Esophagus mucosa (tissue), 1 donor: ENCODE results near the gene BSND. TPM values are rescaled to one million over a fixed set of nuclear protein-coding genes. Genes with fewer than 3 reads are reported as not detected.
A peak's percentile ranks its signal among the peaks of the same experiment; 100 is the strongest.

Source experiments
- ATAC-seq: fragments of 200-7000 bp; cut with Tn5 transposase; one replicate; pipeline ENCODE4 v1.9.1; 2020
- total RNA-seq: library from RNA; stranded (reverse); gene quantifications from one replicate; pipeline ENCODE4 v1.2.4, GENCODE V29; 2023
- donor health status: DM: yes; HTN: yes; CAD: no.

BSND gene
- total RNA-seq, 1 donor from 2014 or later: not detected

DNA sequence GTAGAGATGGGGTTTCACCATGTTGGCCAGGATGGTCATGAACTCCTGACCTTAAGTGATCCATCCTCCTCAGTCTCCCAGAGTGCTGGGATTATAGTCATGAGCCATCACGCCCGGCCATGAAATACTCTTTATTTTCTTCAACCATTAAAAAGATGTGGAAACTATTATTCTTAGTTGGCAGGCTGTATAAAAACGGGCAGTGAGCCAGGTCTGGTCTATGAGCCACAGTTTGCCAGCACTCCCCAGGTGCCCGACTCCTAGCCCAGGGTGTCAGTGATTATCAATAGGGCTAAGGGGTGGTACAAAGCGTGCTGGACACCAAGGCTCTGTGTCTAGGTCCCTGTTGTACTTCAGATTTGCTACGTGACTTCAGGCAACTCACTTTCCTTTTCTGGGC is 22.0 kb upstream of the BSND start:
- ATAC-seq: peak; percentile 17

DNA sequence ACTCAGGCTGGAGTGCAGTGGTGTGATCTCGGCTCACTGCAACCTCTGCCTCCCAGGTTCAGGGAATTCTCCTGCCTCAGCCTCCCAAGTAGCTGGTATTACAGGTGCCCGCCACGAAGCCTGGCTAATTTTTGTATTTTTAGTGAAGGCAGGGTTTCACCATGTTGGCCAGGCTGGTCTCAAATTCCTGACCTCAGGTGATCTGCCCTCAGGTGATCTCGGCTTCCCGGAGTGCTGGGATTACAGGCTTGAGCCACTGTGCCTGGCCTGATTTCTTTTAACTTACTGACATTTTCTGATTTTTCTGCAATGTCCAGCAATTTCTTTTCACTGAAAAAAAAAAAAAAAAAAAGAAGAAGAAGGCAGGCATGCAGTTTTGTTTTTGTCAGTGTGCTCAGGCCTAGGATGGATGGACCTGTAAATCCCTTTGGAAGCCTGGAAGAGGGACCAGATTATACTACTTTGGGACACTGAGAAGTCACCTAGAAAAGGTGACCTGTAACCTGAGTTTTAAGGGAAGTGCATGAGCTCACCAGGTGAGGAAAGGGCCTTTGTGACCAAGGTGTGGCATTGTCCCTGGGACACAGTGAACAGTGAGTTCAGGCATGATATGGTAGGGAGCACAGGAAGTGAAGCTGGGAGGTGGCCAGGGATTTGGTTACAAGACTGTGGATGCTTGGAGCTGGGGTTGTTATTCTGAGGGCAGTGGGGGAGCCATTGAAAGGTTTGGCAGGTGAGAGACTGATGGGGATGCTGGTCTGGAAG is 21.0 kb upstream of the BSND start:
- ATAC-seq: peak; percentile 47

DNA sequence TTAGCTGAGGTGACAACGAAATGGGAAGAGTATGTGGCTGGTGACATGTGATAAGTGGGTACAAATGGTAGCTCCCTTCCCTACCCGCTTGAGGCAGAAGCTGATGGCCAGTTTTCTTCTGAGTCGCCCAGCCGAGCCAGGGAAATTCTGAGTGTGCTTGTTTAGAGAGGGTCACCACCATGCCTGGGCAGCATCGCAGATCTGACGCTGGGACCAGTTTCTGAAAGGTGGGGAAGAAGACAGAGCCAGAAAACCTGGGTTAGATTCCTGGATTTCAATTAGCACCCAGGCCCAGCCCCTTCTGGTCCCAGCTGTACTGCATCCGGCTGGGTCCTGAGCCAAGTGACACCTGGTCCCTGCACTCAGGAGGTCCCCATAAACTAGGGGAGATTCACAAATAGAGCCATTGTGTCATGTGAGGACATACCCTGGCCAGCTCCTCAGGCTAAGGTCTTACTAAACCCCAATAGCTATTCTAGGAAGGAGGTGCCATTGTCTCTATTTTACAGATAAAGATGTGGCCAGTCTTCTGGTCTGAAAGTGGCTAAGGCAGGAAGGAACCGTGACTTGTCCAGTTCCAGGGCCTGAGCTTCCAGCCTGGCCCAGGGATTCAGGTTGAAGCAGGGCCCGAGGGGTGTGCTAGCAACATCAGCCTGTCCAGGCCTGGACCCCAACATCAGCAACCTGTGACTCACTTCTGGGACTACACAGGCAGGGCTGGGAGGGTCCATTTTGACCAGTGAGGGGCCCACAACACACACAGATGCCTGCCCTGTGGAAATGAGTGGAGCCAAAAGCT is 20.0 kb upstream of the BSND start:
- ATAC-seq: no peak

DNA sequence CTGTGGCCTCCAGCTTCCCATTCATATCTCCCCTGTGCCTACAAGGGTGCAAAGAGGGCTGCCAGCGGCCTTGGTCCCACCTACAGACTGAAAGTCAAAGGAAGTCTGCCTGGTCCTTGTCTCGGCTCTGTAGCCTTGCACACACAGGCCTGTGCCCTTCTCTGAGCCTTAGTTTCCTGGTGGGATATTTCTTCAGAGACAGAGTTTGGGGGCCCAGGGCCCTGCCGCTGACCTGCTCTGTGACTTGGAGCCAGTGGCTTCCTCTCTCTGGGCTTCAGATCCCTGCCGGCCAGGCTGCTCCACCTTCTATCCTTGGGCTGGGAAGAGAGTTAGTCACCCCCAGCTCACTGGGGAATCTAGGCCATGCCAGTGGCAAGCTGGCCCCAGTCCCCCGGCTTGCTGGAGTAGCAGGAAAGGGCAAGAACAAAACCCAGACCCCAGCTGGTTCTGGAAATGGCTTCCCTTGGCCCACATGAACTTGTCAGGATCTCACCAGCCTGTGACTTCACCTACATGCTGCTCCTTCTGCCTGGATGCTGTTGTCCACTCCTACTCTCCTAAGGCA is 19.3 kb upstream of the BSND start:
- no peak for ATAC-seq

DNA sequence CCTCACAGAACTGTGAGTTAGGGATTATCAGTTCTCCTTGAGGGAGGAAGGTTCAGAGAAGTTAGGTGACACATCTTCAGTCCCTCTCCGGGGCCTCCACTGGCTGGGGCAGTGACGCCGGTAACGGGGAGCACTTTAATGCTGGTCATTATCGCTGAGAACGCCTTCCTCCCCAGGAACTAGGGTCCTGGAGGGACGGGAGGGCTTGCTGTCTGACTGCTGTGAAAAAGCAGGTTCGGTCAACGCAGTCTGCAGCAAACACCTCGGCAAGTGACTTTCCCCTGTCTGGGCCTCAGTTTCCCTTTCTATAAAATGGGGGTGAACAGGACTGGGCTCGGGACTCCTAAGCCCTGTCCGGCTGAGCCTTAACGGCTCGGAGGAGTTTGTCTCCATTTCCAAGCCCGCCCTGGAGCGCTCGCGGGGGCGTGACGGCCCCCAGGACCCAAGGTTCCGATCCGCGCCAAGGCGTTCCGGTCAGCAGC is 18.6 kb upstream of the BSND start:
- no peak for ATAC-seq

DNA sequence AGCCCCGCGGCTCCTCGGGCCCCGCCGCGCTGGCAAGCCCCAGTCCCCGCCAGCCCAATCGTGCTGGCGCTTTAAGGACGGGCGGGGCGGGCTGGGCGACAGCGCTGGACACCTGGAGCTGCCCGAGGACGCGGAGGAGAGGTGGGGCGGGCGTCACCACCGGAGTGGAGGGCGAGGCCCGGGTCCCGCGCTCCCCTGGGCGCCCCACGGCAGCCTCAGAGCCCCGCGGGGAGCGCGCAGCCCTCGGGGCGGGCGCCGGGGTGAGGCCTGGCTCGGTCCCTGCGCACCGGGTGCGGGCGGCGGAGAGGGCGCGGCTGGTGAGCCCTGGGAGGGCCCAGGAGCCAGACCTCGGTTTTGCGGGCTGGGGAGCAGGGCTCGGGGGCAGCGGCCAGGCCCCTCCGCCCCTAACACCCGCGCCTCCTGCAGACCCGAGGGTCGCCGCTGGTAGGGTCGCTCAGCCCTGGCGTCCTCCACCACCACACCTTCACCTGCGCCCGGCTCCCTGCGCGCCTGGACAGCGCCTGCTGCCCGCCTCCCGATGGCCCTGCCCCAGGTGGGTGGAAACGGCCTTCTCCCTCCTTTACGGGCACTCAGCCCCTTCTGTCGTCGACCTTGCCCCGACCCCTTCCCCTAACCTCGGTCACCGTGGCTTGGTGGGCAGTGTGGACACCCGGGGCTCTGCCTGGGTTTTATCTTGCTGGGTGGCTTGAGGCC is 18.0 kb upstream of the BSND start, which contains the start of gene TMEM61:
Gene TMEM61 (plus strand): TSS at position 101 of the 714 bp plus-strand sequence. CDS start 438 bp downstream, at position 539.
- ATAC-seq: peak; percentile 54

DNA sequence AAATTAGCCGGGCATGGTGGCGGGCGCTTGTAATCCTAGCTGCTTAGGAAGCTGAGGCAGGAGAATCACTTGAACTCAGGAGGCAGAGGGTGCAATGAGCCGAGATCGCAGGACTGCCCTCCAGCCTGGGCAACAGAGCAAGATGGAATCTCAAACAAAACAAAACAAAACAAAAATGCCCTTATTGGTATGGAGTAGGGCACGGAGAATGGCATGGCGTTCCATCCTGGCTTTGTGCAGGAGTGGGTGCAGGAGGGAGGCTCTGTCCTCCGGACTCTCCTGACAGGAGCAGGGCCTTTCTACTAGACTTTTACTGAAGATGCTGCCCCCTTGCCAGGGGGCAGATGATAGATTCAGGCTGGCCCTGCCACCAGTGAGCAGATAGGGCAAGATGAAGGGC is 17.3 kb upstream of the BSND start:
- ATAC-seq: no peak

DNA sequence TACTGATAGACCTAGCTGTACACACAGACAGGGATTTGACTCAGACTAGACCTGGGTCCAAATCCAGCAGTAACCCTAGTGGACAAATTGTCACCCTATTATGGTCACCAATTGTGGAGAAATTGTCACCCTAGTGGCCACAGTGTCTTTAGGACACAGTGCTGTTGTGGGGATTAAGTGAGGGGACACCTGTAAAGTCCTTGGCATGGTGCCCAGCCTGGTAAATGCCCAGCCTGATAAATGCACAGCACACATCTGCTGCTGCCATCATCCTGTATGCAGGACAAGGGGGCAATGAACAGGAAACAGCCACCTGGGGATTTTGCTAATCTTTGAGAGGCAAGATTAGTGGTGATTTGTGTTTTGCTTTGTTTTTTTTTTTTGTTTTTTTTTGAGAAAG is 16.0 kb upstream of the BSND start:
- no peak for ATAC-seq

DNA sequence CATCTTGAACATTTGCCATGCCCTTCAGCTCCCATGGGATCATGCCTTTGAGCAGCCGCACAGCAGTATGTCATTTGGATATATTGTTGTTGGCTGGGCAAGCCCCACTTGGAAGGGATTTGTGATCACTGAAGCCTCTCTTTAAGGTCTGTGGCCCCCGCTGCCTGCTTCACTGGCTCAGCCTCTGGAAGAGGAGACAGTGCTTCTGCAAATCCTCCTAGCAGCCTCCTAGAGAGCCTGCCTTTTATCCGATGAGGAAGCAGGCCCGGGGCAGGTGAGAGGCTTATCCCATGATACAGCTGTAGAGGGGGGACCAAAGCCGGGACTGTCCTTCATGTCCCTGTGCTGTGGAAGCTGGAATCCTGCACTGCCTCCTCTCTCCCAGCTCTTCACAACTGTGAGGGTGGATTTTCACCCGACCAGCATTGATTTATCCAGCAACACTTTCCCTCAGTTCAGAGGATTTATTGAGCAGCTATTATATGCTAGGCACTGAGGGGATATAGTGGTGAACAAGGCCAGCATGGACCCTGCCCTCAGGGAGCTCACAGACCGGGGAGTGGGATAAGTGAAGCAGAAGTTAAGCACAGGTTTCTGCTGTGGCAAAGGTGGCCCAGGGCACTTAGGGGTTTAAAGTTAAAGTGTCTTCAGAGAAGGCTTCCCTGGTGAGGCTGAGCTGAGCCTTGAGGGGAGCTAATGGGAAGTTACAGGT is 14.4 kb upstream of the BSND start:
- ATAC-seq: no peak

DNA sequence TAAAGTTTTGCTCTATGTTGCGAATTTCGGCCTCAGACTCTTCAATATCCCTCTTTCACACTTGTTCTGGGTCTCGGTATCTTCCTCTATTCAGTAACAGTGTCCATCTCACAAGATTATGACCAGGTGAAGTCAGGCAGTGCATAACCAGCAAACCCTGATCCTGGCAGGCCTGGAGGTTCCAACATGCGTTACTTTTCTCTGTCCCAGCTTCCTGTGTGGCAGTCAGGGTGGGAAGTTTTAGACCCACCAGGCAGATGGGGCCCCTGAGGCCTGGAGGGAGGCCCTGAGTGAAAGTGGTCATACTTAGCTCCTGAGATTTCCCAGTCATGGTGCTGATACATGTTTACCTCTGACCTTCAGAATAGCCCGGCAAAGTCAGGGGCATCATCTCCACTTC is 13.2 kb upstream of the BSND start:
- ATAC-seq: no peak

DNA sequence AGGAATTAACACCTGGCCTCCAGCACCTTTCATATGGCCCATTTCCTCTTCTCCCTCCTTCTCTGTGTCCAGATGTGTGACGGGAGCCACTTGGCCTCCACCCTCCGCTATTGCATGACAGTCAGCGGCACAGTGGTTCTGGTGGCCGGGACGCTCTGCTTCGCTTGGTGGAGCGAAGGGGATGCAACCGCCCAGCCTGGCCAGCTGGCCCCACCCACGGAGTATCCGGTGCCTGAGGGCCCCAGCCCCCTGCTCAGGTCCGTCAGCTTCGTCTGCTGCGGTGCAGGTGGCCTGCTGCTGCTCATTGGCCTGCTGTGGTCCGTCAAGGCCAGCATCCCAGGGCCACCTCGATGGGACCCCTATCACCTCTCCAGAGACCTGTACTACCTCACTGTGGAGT is 12.7 kb upstream of the BSND start:
- no peak for ATAC-seq

DNA sequence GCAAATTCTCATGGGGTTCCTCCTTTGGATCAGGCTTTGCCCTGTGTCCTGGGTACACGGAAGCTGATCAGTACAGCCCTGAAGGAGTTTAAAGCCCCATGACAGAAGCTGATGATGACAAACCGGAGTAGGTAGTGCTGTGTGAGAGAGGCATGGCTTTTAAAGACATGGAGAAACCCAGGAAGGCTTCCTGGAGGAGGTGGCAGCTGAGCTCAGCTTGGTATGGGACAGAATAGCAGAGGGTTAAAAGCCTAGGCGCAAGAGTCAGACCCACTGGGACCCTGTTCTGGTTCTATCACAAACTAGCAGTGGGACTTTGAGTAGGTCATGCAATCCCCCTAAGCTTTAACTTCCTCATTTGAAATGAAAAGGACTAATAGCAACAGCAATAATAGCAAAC is 12.2 kb upstream of the BSND start:
- no peak for ATAC-seq

DNA sequence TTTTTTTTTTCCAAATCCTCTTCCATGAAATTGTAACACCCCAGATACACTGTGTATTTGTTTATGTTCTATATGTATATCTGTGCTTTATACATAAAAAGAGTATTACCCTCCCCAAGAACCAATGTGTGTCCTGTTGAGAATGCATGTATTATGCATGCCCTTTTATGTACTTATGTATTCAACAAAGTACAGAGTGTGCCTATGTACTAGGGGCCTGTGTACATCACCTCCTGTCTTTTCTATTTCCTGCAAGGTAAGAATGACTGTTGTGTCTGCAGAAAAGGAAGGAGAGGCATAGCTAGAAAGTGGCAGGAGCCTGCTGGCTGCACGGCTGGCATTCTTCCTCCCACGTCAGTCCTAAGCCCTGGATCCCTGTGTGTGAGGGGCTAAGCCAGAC is 11.3 kb upstream of the BSND start:
- no peak for ATAC-seq

DNA sequence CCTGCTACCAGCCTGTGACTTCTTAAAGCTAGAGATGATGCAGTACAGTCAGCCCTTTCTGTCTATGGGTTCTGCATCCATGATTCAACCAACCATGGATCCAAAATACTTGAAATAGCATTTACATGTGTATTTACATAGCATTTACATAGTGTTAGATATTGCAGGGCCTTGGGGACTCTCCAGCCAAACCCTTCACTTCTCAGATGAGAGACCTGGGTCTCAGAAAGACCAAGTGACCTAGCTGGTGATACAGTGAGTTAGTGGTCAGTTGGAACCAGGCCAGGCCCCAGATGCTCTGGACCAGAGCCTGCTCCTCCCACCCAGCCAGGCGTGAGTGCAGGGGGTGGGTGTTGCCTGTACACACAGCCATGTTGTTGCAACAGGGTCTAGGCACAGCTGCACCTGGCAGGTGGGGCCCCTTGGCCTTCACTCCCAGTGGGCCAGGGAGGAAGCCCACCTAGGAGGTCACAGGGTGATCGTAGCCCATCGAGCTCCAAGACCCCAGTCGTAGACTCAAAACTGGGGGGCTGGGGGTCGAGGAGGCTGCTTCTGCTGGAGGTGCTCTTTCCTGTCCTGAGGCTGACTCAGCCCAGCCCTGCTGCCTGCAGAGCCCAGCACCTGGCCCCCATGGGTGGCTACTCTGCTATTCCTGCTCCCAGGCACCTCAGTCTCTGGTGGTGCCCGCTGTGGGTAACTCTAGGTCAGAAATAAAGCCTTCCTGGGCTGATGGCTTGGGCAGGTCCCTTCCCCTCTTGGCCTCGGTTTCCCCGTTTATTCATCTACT is 10.6 kb upstream of the BSND start:
- no peak for ATAC-seq

DNA sequence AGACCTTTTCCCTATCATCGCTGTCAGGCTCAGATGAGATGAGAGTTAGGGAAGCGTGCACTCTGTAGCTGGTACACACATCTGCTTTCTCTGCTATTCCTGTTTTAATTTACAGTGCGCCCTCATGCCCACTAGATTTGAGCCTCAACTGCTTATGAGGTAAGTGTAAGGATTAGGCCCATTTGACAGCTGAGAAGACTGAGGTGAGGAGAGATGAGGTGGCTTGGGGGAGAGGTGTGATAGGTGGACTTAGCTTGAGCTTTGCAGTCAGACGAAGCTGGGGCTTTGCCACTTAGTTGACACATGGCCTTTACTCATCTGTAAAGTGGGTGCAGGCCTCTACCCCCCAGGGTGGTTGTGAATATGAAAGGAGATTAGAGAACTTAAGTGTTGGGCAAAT is 9.8 kb upstream of the BSND start:
- ATAC-seq: no peak

DNA sequence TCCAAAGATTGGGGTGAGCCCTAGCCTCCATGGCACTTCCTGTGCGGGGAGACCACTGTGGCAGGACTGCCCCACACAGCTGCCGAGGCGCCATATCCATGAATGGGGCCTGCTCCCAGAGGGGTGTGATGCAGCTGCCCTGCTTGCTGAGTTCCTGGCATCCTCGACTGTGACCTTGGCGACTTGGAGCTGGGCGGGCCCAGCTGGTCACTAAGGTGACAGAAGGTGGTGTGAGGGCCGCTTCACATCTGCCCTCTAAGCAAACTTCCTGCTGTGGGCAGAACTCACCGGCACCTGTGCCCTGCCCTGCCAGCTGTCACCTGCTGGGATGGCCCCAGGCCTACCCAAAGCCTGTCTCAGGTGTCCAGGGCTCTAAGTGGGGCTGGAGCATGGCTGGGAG is 9.3 kb upstream of the BSND start:
- ATAC-seq: peak; percentile 24

DNA sequence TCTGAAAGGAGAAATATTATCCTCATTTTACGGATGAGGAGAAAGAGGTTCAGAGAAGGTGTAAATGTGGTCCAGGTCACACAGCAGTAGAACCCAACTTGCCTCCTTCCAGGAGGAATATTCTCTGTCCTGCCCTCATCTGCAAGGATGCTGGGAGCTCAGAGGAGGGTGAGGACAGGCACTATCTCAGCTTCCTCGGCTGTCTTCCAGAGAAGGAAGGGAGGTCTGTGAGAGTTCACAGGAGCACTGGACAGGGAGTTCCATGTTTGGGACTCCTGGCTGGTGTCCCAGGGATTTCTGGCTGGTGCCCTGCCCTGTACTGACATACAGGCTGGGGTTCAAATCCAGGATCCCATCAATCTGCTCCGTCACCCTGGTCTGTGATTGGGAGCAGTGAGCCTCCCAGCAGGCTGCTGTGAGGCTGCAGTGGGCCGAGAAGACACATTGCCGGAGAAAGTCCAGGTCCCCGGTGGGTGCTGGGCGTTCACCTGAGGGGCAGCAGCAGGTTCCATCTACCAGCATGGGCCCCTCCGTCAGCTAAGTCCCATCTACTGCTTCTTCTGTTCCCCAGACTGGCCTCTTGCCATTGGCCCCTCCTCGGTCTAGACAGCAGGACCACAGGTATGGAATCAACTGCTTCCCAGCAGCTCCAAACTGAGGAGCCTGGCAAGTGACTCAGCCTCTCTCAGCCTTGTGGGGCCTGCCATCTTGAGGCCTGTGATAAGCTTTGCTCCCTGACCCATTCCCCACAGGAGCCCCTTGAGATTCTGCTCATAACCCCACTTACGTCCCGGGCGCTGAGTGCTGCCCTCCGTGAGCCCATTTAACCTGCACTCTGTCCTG is 8.5 kb upstream of the BSND start:
- ATAC-seq: no peak

DNA sequence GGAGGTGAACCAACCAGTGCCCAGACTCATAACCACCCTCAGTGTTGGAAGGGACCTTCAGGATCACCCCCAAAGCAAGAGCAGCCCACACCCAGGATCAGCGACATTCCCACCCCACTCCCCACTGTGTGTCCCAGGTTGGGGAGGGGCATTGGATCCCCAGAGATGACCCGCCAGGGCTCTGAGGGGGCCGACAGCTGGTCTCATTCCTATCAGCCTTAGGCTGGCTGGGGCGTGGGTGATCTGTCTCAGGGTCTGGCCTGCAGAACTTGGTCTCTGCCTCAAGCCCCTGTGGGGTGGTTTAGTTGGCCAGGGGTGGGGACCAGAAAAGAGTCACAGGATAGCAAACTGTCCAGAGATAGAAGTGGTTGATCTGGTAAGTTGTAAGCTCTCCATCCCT is 7.8 kb upstream of the BSND start:
- ATAC-seq: no peak

DNA sequence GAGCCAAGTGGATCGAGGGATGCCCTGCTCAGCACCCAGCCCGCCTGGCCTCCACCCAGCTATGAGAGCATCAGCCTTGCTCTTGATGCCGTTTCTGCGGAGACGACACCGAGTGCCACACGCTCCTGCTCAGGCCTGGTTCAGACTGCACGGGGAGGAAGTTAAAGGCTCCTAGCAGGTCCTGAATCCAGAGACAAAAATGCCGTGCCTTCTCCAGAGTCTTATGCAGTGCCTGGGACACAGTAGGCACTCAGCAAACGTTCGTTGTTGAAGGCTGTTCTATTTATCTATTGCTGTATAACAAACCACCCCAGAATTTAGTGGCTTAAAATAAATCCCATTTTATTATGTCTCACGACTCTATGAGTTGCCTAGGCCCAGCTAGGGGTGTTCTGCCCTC is 6.8 kb upstream of the BSND start:
- ATAC-seq: no peak

DNA sequence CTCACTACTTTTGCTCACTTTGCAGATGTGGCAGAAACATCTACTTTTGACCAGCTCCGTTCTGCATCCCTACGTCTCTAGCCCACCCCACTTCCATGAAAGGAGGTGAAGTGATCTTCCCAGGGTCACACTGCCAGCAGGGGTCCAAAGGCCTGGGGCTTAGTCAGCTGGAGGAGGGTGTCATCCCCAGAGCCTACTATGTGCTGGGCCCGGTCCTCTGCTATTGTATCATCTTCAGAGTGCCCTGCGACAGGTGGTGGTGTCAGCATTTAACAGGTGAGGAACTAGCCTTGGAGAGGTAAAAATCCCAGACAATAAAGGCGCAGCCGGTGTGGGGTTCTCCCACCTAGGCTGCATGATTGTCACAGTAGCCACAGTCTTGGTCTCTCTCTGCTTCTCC is 5.6 kb upstream of the BSND start:
- no peak for ATAC-seq
